Heart left ventricle (tissue), 16 donors: ENCODE data around the gene MYL7. TPM values are rescaled to one million over a fixed set of nuclear protein-coding genes. Genes with fewer than 3 reads are reported as not detected.

ENCODE experiments used
- ATAC-seq, 4 donors: fragments of 200-7000 bp; cut with Tn5 transposase; one replicate each; pipeline ENCODE4 v1.9.1; 2020 to 2022; ENCODE audit warnings: moderate library complexity in 4 of 4, mild to moderate bottlenecking in 3 of 4, moderate number of reproducible peaks in 1 of 4
- DNase-seq, 5 donors: peaks; one replicate each; pipeline ENCODE4 v3.0.0-alpha.2; 2020
- H3K27ac ChIP-seq, 12 donors: fragments of 200-600 bp; sonication (generic) in 4 of 12; one replicate each; pipeline versions ENCODE4 v1.5.0 to v1.8.0; 2016 to 2022; ENCODE audit warnings: mild to moderate bottlenecking in 2 of 12
- H3K27me3 ChIP-seq, 9 donors: fragments of 200-600 bp; sonication (generic) in 2 of 9; one replicate each; pipeline versions ENCODE4 v1.5.1 to v1.8.0; 2016 to 2022; ENCODE audit warnings: mild to moderate bottlenecking in 3 of 9
- H3K36me3 ChIP-seq, 9 donors: fragments of 200-600 bp; sonication (generic) in 2 of 9; one replicate each; pipeline versions ENCODE4 v1.5.0 to v1.8.0; 2018 to 2022; ENCODE audit warnings: mild to moderate bottlenecking in 2 of 9
- H3K4me1 ChIP-seq, 12 donors: fragments of 200-600 bp; sonication (generic) in 4 of 12; one replicate each; pipeline versions ENCODE4 v1.5.0 to v1.8.0; 2016 to 2022; ENCODE audit warnings: mild to moderate bottlenecking in 3 of 12
- H3K4me3 ChIP-seq, 12 donors: fragments of 200-600 bp; sonication (generic) in 4 of 12; one replicate each; pipeline versions ENCODE4 v1.5.0 to v1.8.0; 2017 to 2022; ENCODE audit warnings: mild to moderate bottlenecking in 9 of 12, moderate library complexity in 4 of 12
- H3K9me3 ChIP-seq, 12 donors: fragments of 200-600 bp; sonication (generic) in 4 of 12; one replicate each; pipeline versions ENCODE4 v1.5.0 to v1.8.0; 2016 to 2022; ENCODE audit warnings: mild to moderate bottlenecking in 1 of 12
- POLR2A ChIP-seq, 2 donors: fragments of 450-650 bp; IDR thresholded peaks; one replicate each; pipeline ENCODE4 v1.6.1; 2017; ENCODE audit warnings: antibody characterized with exemption in 2 of 2, mild to moderate bottlenecking in 2 of 2, moderate library complexity in 2 of 2
- WGBS, 4 donors: extraction: QIAGEN DNeasy Blood & Tissue Kit in 2 of 4; methylation state at CpG; one replicate each; pipeline versions ENCODE4 v1.1.5 to v1.1.7; 2013 to 2018; 5-methylcytosine and 5-hydroxymethylcytosine counted together
- intact Hi-C, 10 donors: fragments of 100-400 bp; cut with DNase I; formaldehyde crosslinking; loops; one replicate each; pipeline versions ENCODE4 v1.11.1 to v1.14.2; 2022
- polyA plus RNA-seq, 2 donors: library from polyadenylated mRNA; stranded (reverse); fragments of 200-250 nt; gene quantifications; one replicate each; pipeline ENCODE4 v1.2.3, GENCODE V29; 2013
- total RNA-seq, 9 donors: library from RNA; depleted of rRNA in 2 of 9; stranded (reverse); fragments of >200 nt in 2 of 9; fragmentation: NEBNext Ultra II Directional in 3 of 9; extraction: Animal tissue kit (Norgen Biotek cat#: 25700) in 3 of 9; gene quantifications; one replicate each; pipeline versions ENCODE4 v1.1.0 to v1.2.4, GENCODE V29; 2016 to 2023
- TF ChIP-seq, protein P1 (sequence below), 12 donors: fragments of 200-600 bp; sonication (generic) in 4 of 12; IDR thresholded peaks; one replicate each; pipeline versions ENCODE4 v1.5.0 to v1.8.0; 2018 to 2022; ENCODE audit warnings: antibody characterized with exemption in 12 of 12, mild to moderate bottlenecking in 5 of 12
- donor health status: ischemic (EF 13 %, LVEDD 7.1; RV severe dilation, severe dysfunction).
- donor health status: healthy with polysubstance abuse.
- donor health status: DM: no; HTN: yes; CAD: no.
- donor health status: DM: no; HTN: no; CAD: no.
- donor health status: ischemic (EF 25% LVEDD 6.9; RV normal size, moderate dysfunction).
- donor health status: ischemic (EF 25% LVEDD 5.7; RV mildly dilated, moderate dysfunction).
- donor health status: healthy.
- donor health status: DM: yes; HTN: yes; CAD: no.
- donor health status: ischemic (EF 35%, LVEDD 5.7; RV mildly dilated, moderate dysfunction).
- donor health status: nonischemic (EF 11% LVEDD 7.7; RV severe dilation, severe dysfunction).
- donor health status: DM: yes; HTN: yes; CAD: no.
- donor health status: PGD.
- donor health status: ischemic (EF 29% LVEDD 5.4; RV normal size, mild dysfunction).
- donor health status: nonischemic (EF 23%, LVEDD 6.1; RV moderate dilation, normal function).

Gene MYL7
- total and polyA plus RNA-seq, 11 donors, result 975 to 4,037 (median 2,357) TPM

- peak within 1 kb of the TSS; percentile 14 to 90 (median 74) for H3K27ac ChIP-seq
- no peaks in the 10 kb centered on the region for H3K9me3 ChIP-seq
- no peak for TF ChIP-seq POLR2A (IDR thresholded peaks at IDR 0.05)
- TF ChIP-seq, protein P1, sequence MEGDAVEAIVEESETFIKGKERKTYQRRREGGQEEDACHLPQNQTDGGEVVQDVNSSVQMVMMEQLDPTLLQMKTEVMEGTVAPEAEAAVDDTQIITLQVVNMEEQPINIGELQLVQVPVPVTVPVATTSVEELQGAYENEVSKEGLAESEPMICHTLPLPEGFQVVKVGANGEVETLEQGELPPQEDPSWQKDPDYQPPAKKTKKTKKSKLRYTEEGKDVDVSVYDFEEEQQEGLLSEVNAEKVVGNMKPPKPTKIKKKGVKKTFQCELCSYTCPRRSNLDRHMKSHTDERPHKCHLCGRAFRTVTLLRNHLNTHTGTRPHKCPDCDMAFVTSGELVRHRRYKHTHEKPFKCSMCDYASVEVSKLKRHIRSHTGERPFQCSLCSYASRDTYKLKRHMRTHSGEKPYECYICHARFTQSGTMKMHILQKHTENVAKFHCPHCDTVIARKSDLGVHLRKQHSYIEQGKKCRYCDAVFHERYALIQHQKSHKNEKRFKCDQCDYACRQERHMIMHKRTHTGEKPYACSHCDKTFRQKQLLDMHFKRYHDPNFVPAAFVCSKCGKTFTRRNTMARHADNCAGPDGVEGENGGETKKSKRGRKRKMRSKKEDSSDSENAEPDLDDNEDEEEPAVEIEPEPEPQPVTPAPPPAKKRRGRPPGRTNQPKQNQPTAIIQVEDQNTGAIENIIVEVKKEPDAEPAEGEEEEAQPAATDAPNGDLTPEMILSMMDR (IDR thresholded peaks at IDR 0.05), result no peak
- intact Hi-C loops, result no loop called here
- peak within 1 kb of the TSS; percentile 32 to 76 (median 60) for H3K4me3 ChIP-seq
- peaks cover 0 to 24% (median 0%) of the 10 kb centered on the region in 9 donors for H3K36me3 ChIP-seq
- peaks cover 0 to 63% (median 27%) of the 10 kb centered on the region in 12 donors for H3K4me1 ChIP-seq
- H3K27me3 ChIP-seq, result peaks cover 0 to 18% (median 0%) of the 10 kb centered on the region in 9 donors
- peak in 4 of 5 donors; percentile 50 to 66 (median 58) for DNase-seq
- ATAC-seq, result peak in 3 of 4 donors; percentile 4 to 66 (median 33)
- WGBS, 4 donors, result 6 to 7% (median 7%) methylated on average over 45 to 83 of the region's 87 CpGs
Observed at GRCh38 chr7:44103923-44104859, 36.9 kb downstream of the MYL7 start, which contains the start of gene AEBP1. Gene AEBP1, plus strand, starts transcription at chr7:44104345. Its CDS starts 321 bp downstream, at chr7:44104666.

DNA sequence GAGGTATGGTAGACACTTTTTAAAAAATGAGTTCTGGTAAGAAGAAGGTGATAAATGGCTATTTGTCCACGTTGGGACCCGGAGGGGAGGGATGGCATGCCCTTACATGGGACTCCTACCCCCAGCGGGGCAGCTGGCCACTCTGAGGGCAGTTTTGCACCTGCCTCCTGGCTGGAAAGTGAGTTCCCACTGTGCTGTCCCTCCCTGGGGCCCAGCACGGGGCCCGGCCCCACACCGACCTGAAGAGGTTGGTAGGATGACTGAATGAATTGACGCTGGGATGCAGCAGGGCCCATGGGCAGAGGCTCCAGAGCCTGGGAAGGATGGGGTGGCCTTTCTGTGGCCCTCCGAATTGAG lies 37.6 kb downstream of the MYL7 start:
- DNase-seq (no peak), ATAC-seq (peak in 1 of 4 donors; percentile 2)
- TF ChIP-seq, protein P1 (IDR thresholded peaks at IDR 0.05), result no peak
- intact Hi-C loops, result no loop called here
- Histone ChIP-seq H3K27me3 (peaks cover 0 to 18% (median 0%) of the 10 kb centered on the region in 9 donors), H3K4me1 (peaks cover 0 to 63% (median 27%) of the 10 kb centered on the region in 12 donors), H3K9me3 (no peaks in the 10 kb centered on the region), H3K36me3 (peaks cover 0 to 17% (median 0%) of the 10 kb centered on the region in 9 donors), H3K27ac (peak overlapping the region in 8 of 12 donors; percentile 41 to 88 (median 72)), H3K4me3 (peak overlapping the region in 9 of 12 donors; percentile 23 to 76 (median 65))
- 62 to 84% (median 73%) methylated on average over 7 to 8 of the region's 8 CpGs for WGBS, 4 donors

- H3K27me3 ChIP-seq, result peaks cover 0 to 18% (median 0%) of the 10 kb centered on the region in 9 donors
- no peaks in the 10 kb centered on the region for H3K9me3 ChIP-seq
- peaks cover 0 to 63% (median 27%) of the 10 kb centered on the region in 12 donors for H3K4me1 ChIP-seq
- WGBS, 4 donors, result 75 to 88% (median 80%) methylated on average over 8 of the region's 8 CpGs
- peaks cover 0 to 12% (median 0%) of the 10 kb centered on the region in 9 donors for H3K36me3 ChIP-seq
- no peak for ATAC-seq
- peak overlapping the region in 10 of 12 donors; percentile 16 to 88 (median 68) for H3K27ac ChIP-seq
- TF ChIP-seq POLR2A (IDR thresholded peaks at IDR 0.05), result no peak
- TF ChIP-seq, protein P1 (IDR thresholded peaks at IDR 0.05), result no peak
- no peak for DNase-seq
- intact Hi-C loops, result no loop called here
- no peak overlapping the region for H3K4me3 ChIP-seq
Observed at GRCh38 chr7:44102846-44103565, 38.1 kb downstream of the MYL7 start.
